Osteoblast (primary cell): Measurements from ENCODE around the gene USF1. TPM values are rescaled to one million over a fixed set of nuclear protein-coding genes. Genes with fewer than 3 reads are reported as not detected.

Experiments
- DNase-seq: peaks from one replicate; pipeline ENCODE4 v3.0.0; 2011; ENCODE audit warnings: low spot score, mixed read lengths; ENCODE audit not compliant: insufficient read length; ENCODE audit errors: missing footprints
- H2AFZ ChIP-seq: 2 replicates; pipeline ENCODE4 v1.6.0; 2011; ENCODE audit warnings: mild to moderate bottlenecking, low read length
- H3K27ac ChIP-seq: 2 replicates; pipeline ENCODE4 v1.5.1; 2011; ENCODE audit warnings: mild to moderate bottlenecking, low read depth, low read length, moderate library complexity
- H3K27me3 ChIP-seq: 2 replicates; pipeline ENCODE4 v1.6.0; 2012; ENCODE audit warnings: mild to moderate bottlenecking, control low read depth, inconsistent platforms, low read length, moderate library complexity; ENCODE audit not compliant: insufficient read depth
- H3K36me3 ChIP-seq: 2 replicates; pipeline ENCODE4 v1.5.1; 2011; ENCODE audit warnings: mild to moderate bottlenecking, low read length, control low read depth, moderate library complexity; ENCODE audit not compliant: insufficient read depth
- H3K4me1 ChIP-seq: 2 replicates; pipeline ENCODE4 v1.5.1; 2011; ENCODE audit warnings: mild to moderate bottlenecking, low read length, control low read depth, moderate library complexity; ENCODE audit not compliant: insufficient read depth
- H3K4me2 ChIP-seq: 2 replicates; pipeline ENCODE4 v1.6.0; 2011; ENCODE audit warnings: mild to moderate bottlenecking, low read length; ENCODE audit not compliant: insufficient read depth
- H3K4me3 ChIP-seq: fragments of 200-600 bp; sonication (generic); 3 replicates; pipeline ENCODE4 v1.5.1; 2012; ENCODE audit warnings: mild to moderate bottlenecking, low read length, inconsistent platforms; ENCODE audit not compliant: insufficient read depth
- H3K79me2 ChIP-seq: 2 replicates; pipeline ENCODE4 v1.6.0; 2012; ENCODE audit warnings: mild to moderate bottlenecking, low read length, control low read depth, inconsistent platforms; ENCODE audit not compliant: insufficient read depth
- H3K9me3 ChIP-seq: 2 replicates; pipeline ENCODE4 v1.5.1; 2011; ENCODE audit warnings: low read depth, low read length, control low read depth
- H4K20me1 ChIP-seq: 2 replicates; pipeline ENCODE4 v1.6.0; 2012; ENCODE audit warnings: mild to moderate bottlenecking, low read length, control low read depth; ENCODE audit not compliant: insufficient read depth
- CTCF ChIP-seq: IDR thresholded peaks from 2 replicates; pipeline ENCODE4 v1.5.1; 2011; ENCODE audit warnings: mild to moderate bottlenecking, low read depth, low read length, moderate library complexity; ENCODE audit errors: extremely low read depth
- total RNA-seq: library from RNA; depleted of rRNA; stranded (reverse); fragments of >200 nt; gene quantifications from 2 replicates; pipeline ENCODE4 v1.2.3, GENCODE V29; 2012

Gene USF1
- total RNA-seq, 1 donor, result 47.4 TPM

GRCh38 chr1:161039154-161039545, 6.6 kb downstream of the USF1 start:
- H3K4me3 ChIP-seq, result no peak overlapping the region
- H3K27ac ChIP-seq, result no peak overlapping the region
- peaks cover 45% of the 10 kb centered on the region for H3K36me3 ChIP-seq

GRCh38 chr1:161038523-161039153, 7.1 kb downstream of the USF1 start, which contains the start of gene TSTD1:
Gene TSTD1, minus strand, starts transcription at chr1:161038964. Its CDS starts 75 bp downstream, at chr1:161038889.
- peaks cover 2% of the 10 kb centered on the region for H4K20me1 ChIP-seq
- no peak within 1 kb of the TSS for H3K27ac ChIP-seq
- TF ChIP-seq CTCF, result no peak
- DNase-seq, result peak; percentile 65
- peaks cover 12% of the 10 kb centered on the region for H3K79me2 ChIP-seq
- no peaks in the 10 kb centered on the region for H3K4me1 ChIP-seq
- no peaks in the 10 kb centered on the region for H3K9me3 ChIP-seq
- H3K36me3 ChIP-seq, result peaks cover 45% of the 10 kb centered on the region
- no peak within 1 kb of the TSS for H2AFZ ChIP-seq
- peak within 1 kb of the TSS; percentile 46 for H3K4me3 ChIP-seq
- H3K27me3 ChIP-seq, result no peaks in the 10 kb centered on the region
- no peak within 1 kb of the TSS for H3K4me2 ChIP-seq

More at GRCh38 chr1:161039154-161039545, 6.6 kb downstream of the USF1 start:
- H3K27me3 ChIP-seq, result no peaks in the 10 kb centered on the region
- no peak for TF ChIP-seq CTCF
- peak; percentile 51 for DNase-seq
- peaks cover 16% of the 10 kb centered on the region for H3K79me2 ChIP-seq
- no peak overlapping the region for H3K4me2 ChIP-seq
- H4K20me1 ChIP-seq, result peaks cover 2% of the 10 kb centered on the region
- H3K9me3 ChIP-seq, result no peaks in the 10 kb centered on the region
- H2AFZ ChIP-seq, result no peak overlapping the region
- peaks cover 1% of the 10 kb centered on the region for H3K4me1 ChIP-seq

GRCh38 chr1:161037661-161038522, 7.9 kb downstream of the USF1 start:
- H3K4me3 ChIP-seq, result peak overlapping the region; percentile 46
- H3K9me3 ChIP-seq, result no peaks in the 10 kb centered on the region
- H3K36me3 ChIP-seq, result peaks cover 41% of the 10 kb centered on the region
- no peak for TF ChIP-seq CTCF
- H3K27me3 ChIP-seq, result no peaks in the 10 kb centered on the region
- H3K79me2 ChIP-seq, result peaks cover 5% of the 10 kb centered on the region
- H3K4me1 ChIP-seq, result no peaks in the 10 kb centered on the region
- DNase-seq, result peak; percentile 65
- H2AFZ ChIP-seq, result no peak overlapping the region
- H4K20me1 ChIP-seq, result peaks cover 2% of the 10 kb centered on the region
- H3K27ac ChIP-seq, result no peak overlapping the region
- H3K4me2 ChIP-seq, result no peak overlapping the region

GRCh38 chr1:161033751-161034150, 12.0 kb downstream of the USF1 start:
- Histone ChIP-seq H3K27me3 (no peaks in the 10 kb centered on the region), H4K20me1 (no peaks in the 10 kb centered on the region), H3K4me3 (no peak overlapping the region), H3K4me1 (no peaks in the 10 kb centered on the region), H3K36me3 (peaks cover 3% of the 10 kb centered on the region), H3K79me2 (no peaks in the 10 kb centered on the region), H3K9me3 (no peaks in the 10 kb centered on the region), H3K4me2 (no peak overlapping the region), H3K27ac (no peak overlapping the region), H2AFZ (no peak overlapping the region)
- TF ChIP-seq CTCF, result no peak
- DNase-seq, result no peak
